ENCODE results near the gene KIF21A. TPM values are rescaled to one million over a fixed set of nuclear protein-coding genes. Genes with fewer than 3 reads are reported as not detected.
"Not testable (repeated sequence)": the region's sequence is repeated elsewhere in the genome, so short reads cannot be mapped to it uniquely, and the experiment has no call there.

Gene KIF21A
- total and polyA plus RNA-seq, 2 donors (not counting 1 experiment from before 2014, with no cell fraction given), result 2.5 to 5.9 TPM

DNA sequence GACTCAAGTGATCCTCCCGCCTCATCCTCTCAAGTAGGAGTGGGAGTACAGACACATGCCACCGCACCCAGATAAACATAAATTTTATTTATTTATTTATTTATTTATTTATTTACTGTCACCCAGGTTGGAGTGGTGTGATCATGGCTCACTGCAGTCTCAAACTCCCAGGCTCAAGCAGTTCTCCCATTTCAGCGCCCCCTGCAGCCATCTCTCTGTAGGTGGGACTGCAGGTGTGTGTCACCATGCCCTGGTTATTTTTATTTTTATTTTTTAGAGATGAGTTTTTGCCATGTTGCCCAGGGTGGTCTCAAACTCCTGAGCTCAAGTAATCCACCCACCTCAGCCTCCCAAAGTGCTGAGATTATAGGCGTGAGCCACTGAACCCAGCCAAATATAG is 33.2 kb upstream of the KIF21A start:
- TF ChIP-seq CTCF (conservative IDR thresholded peaks at IDR 0.05 in 1 of 2, IDR thresholded peaks at IDR 0.05 in 1 of 2; ENCODE audit: low read depth in 1 of 2, low read length in 2 of 2) (no peak), EZH2 (IDR thresholded peaks at IDR 0.05; ENCODE audit: low read length, missing control alignments) (no peak)
- no peaks in the 10 kb centered on the region for H3K79me2 ChIP-seq (ENCODE audit: control insufficient read depth, insufficient read depth, low read length)

GRCh38 chr12:39475136-39475535 is 32.2 kb upstream of the KIF21A start:
- H3K4me1 ChIP-seq (ENCODE audit: control insufficient read depth, extremely low read depth, insufficient read depth, low read length); H3K79me2 ChIP-seq (ENCODE audit: control insufficient read depth, insufficient read depth, low read length); H3K27ac ChIP-seq (ENCODE audit: insufficient read depth, low read length); H4K20me1 ChIP-seq (ENCODE audit: control insufficient read depth, extremely low read depth, insufficient read depth, low read length); H3K36me3 ChIP-seq (ENCODE audit: control insufficient read depth, insufficient read depth, low read length); H3K27me3 ChIP-seq (ENCODE audit: control insufficient read depth, insufficient read depth, low read length); DNase-seq (ENCODE audit: low read depth in 2 of 2); H2AFZ ChIP-seq (ENCODE audit: low read length); H3K4me2 ChIP-seq (ENCODE audit: extremely low read depth, insufficient read depth, low read length); H3K4me3 ChIP-seq (replicated peaks in 1 of 4; ENCODE audit: control extremely low read depth in 1 of 4, insufficient read depth in 1 of 4, low read depth in 3 of 4, low read length in 4 of 4); H3K9ac ChIP-seq (ENCODE audit: insufficient read depth, low read length); H3K9me3 ChIP-seq (ENCODE audit: control insufficient read depth, insufficient read depth, low read depth, low read length): not testable (repeated sequence)

More for the DNA sequence above, 33.2 kb upstream of the KIF21A start:
- Histone ChIP-seq H4K20me1 (ENCODE audit: control insufficient read depth, extremely low read depth, insufficient read depth, low read length) (no peaks in the 10 kb centered on the region), H3K9me3 (ENCODE audit: control insufficient read depth, insufficient read depth, low read depth, low read length) (no peaks in the 10 kb centered on the region), H2AFZ (ENCODE audit: low read length) (no peak overlapping the region), H3K4me2 (ENCODE audit: extremely low read depth, insufficient read depth, low read length) (no peak overlapping the region), H3K36me3 (ENCODE audit: control insufficient read depth, insufficient read depth, low read length) (no peaks in the 10 kb centered on the region), H3K27me3 (ENCODE audit: control insufficient read depth, insufficient read depth, low read length) (no peaks in the 10 kb centered on the region), H3K27ac (ENCODE audit: insufficient read depth, low read length) (no peak overlapping the region), H3K4me1 (ENCODE audit: control insufficient read depth, extremely low read depth, insufficient read depth, low read length) (no peaks in the 10 kb centered on the region), H3K9ac (ENCODE audit: insufficient read depth, low read length) (no peak overlapping the region), H3K4me3 (replicated peaks in 1 of 4; ENCODE audit: control extremely low read depth in 1 of 4, insufficient read depth in 1 of 4, low read depth in 3 of 4, low read length in 4 of 4) (no peak overlapping the region)
- no peak for DNase-seq (ENCODE audit: low read depth in 2 of 2)

- no peaks in the 10 kb centered on the region for H3K36me3 ChIP-seq (ENCODE audit: control insufficient read depth, insufficient read depth, low read length)
- no peak for TF ChIP-seq CTCF (conservative IDR thresholded peaks at IDR 0.05 in 1 of 2, IDR thresholded peaks at IDR 0.05 in 1 of 2; ENCODE audit: low read depth in 1 of 2, low read length in 2 of 2)
- no peak for TF ChIP-seq EZH2 (IDR thresholded peaks at IDR 0.05; ENCODE audit: low read length, missing control alignments)
- H4K20me1 ChIP-seq (ENCODE audit: control insufficient read depth, extremely low read depth, insufficient read depth, low read length), result no peaks in the 10 kb centered on the region
- peak overlapping the region; percentile 21 for H2AFZ ChIP-seq (ENCODE audit: low read length)
- no peaks in the 10 kb centered on the region for H3K27me3 ChIP-seq (ENCODE audit: control insufficient read depth, insufficient read depth, low read length)
- H3K4me1 ChIP-seq (ENCODE audit: control insufficient read depth, extremely low read depth, insufficient read depth, low read length), result no peaks in the 10 kb centered on the region
- no peak overlapping the region for H3K27ac ChIP-seq (ENCODE audit: insufficient read depth, low read length)
- no peaks in the 10 kb centered on the region for H3K9me3 ChIP-seq (ENCODE audit: control insufficient read depth, insufficient read depth, low read depth, low read length)
- no peak overlapping the region for H3K9ac ChIP-seq (ENCODE audit: insufficient read depth, low read length)
- H3K79me2 ChIP-seq (ENCODE audit: control insufficient read depth, insufficient read depth, low read length), result no peaks in the 10 kb centered on the region
- H3K4me3 ChIP-seq (replicated peaks in 1 of 4; ENCODE audit: control extremely low read depth in 1 of 4, insufficient read depth in 1 of 4, low read depth in 3 of 4, low read length in 4 of 4), result no peak overlapping the region
- peak; percentile 13 to 37 for DNase-seq (ENCODE audit: low read depth in 2 of 2)
- peak overlapping the region; percentile 13 for H3K4me2 ChIP-seq (ENCODE audit: extremely low read depth, insufficient read depth, low read length)
These were observed 24.5 kb upstream of the KIF21A start for GRCh38 chr12:39467432-39467870.
